MCF 10A (cell line): Measurements from ENCODE around the gene HTR3B. TPM values are rescaled to one million over a fixed set of nuclear protein-coding genes. Genes with fewer than 3 reads are reported as not detected.

Source experiments
- BruUV-seq: library from RNA; stranded (reverse); fragments of 400-500 nt; replicated peaks from 2 replicates; lab custom pipeline; 2021; lab: Mats Ljungman, UMichigan
- CTCF ChIA-PET: fragments of 300-600 bp; sonication (Branson Sonifier 250); formaldehyde crosslinking; extraction: SDS; loops from one replicate; lab custom pipeline; 2021; ENCODE audit warnings: antibody characterized with exemption, inconsistent platforms; lab: Yijun Ruan, JAX
- POLR2A ChIA-PET: fragments of 300-600, 350-650 bp; sonication (Branson Sonifier 250); formaldehyde crosslinking; extraction: SDS; loops from one replicate; lab custom pipeline; 2020; ENCODE audit warnings: antibody characterized with exemption, inconsistent platforms; lab: Yijun Ruan, JAX
- DNase-seq: peaks from one replicate; pipeline ENCODE4 v3.0.0-alpha.2; 2018; ENCODE audit not compliant: unreplicated experiment
- H3K27ac Mint-ChIP-seq: one replicate; pipeline ENCODE4 v1.8.0; 2022; ENCODE audit warnings: mild to moderate bottlenecking, low read depth, mixed read lengths; ENCODE audit not compliant: unreplicated experiment
- H3K27me3 Mint-ChIP-seq: one replicate; pipeline ENCODE4 v1.8.0; 2022; ENCODE audit warnings: mixed read lengths; ENCODE audit not compliant: insufficient read depth, unreplicated experiment
- H3K36me3 Mint-ChIP-seq: one replicate; pipeline ENCODE4 v1.8.0; 2022; ENCODE audit warnings: mild to moderate bottlenecking, moderate library complexity, mixed read lengths; ENCODE audit not compliant: insufficient read depth, unreplicated experiment
- H3K4me1 Mint-ChIP-seq: one replicate; pipeline ENCODE4 v1.8.0; 2022; ENCODE audit warnings: mixed read lengths; ENCODE audit not compliant: insufficient read depth, unreplicated experiment
- H3K4me3 Mint-ChIP-seq: one replicate; pipeline ENCODE4 v1.8.0; 2022; ENCODE audit warnings: mild to moderate bottlenecking, moderate library complexity, mixed read lengths; ENCODE audit not compliant: unreplicated experiment
- H3K9me3 Mint-ChIP-seq: one replicate; pipeline ENCODE4 v1.8.0; 2022; ENCODE audit warnings: mixed read lengths; ENCODE audit not compliant: unreplicated experiment
- CTCF ChIP-seq: fragments of 200-600 bp; IDR thresholded peaks from one replicate; pipeline ENCODE4 v1.8.0; 2022; ENCODE audit warnings: antibody characterized with exemption, mild to moderate bottlenecking; ENCODE audit not compliant: unreplicated experiment
- intact Hi-C: fragments of 100-400 bp; cut with micrococcal nuclease; formaldehyde crosslinking; loops from 2 replicates; pipeline ENCODE4 v1.14.1; 2022
- total RNA-seq: library from RNA; stranded (reverse); gene quantifications from 2 replicates; pipeline ENCODE4 v1.2.3, GENCODE V29; 2022

Gene HTR3B
- total RNA-seq, 1 experiment from 2014 or later: not detected

- Mint-ChIP-seq H3K27me3 (peaks cover 67% of the 10 kb centered on the region), H3K9me3 (no peaks in the 10 kb centered on the region), H3K36me3 (no peaks in the 10 kb centered on the region), H3K27ac (no peak overlapping the region), H3K4me1 (no peaks in the 10 kb centered on the region), H3K4me3 (no peak overlapping the region)
- ChIA-PET CTCF (no interaction called here), POLR2A (no interaction called here)
- intact Hi-C loops: no loop called here
- DNase-seq: no peak
- no TSS peak for BruUV-seq
- no peak for TF ChIP-seq CTCF
Measured at GRCh38 chr11:113947994-113948393, 43.4 kb downstream of the HTR3B start.

GRCh38 chr11:113949891-113950290 is 45.3 kb downstream of the HTR3B start:
- no peaks in the 10 kb centered on the region for H3K4me1 Mint-ChIP-seq
- no peak for TF ChIP-seq CTCF
- no TSS peak for BruUV-seq
- no peaks in the 10 kb centered on the region for H3K36me3 Mint-ChIP-seq
- ChIA-PET POLR2A (no interaction called here), CTCF (no interaction called here)
- peaks cover 86% of the 10 kb centered on the region for H3K27me3 Mint-ChIP-seq
- intact Hi-C loops: no loop called here
- H3K27ac Mint-ChIP-seq: no peak overlapping the region
- no peaks in the 10 kb centered on the region for H3K9me3 Mint-ChIP-seq
- H3K4me3 Mint-ChIP-seq: no peak overlapping the region
- no peak for DNase-seq

GRCh38 chr11:113951537-113951936 is 46.9 kb downstream of the HTR3B start:
- no peak overlapping the region for H3K4me3 Mint-ChIP-seq
- CTCF ChIA-PET: no interaction called here
- H3K27me3 Mint-ChIP-seq: peaks cover 83% of the 10 kb centered on the region

GRCh38 chr11:113952070-113952469 is 47.5 kb downstream of the HTR3B start:
- BruUV-seq: no TSS peak
- no peak for TF ChIP-seq CTCF
- POLR2A ChIA-PET: no interaction called here
- intact Hi-C loops: no loop called here
- no peak overlapping the region for H3K27ac Mint-ChIP-seq
- no peaks in the 10 kb centered on the region for H3K9me3 Mint-ChIP-seq
- DNase-seq: no peak
- no peak overlapping the region for H3K4me3 Mint-ChIP-seq
- H3K4me1 Mint-ChIP-seq: no peaks in the 10 kb centered on the region
- CTCF ChIA-PET: no interaction called here
- no peaks in the 10 kb centered on the region for H3K36me3 Mint-ChIP-seq
- H3K27me3 Mint-ChIP-seq: peaks cover 82% of the 10 kb centered on the region

More at GRCh38 chr11:113951537-113951936, 46.9 kb downstream of the HTR3B start:
- BruUV-seq: no TSS peak
- H3K9me3 Mint-ChIP-seq: no peaks in the 10 kb centered on the region
- H3K36me3 Mint-ChIP-seq: no peaks in the 10 kb centered on the region
- H3K27ac Mint-ChIP-seq: no peak overlapping the region
- no peaks in the 10 kb centered on the region for H3K4me1 Mint-ChIP-seq
- POLR2A ChIA-PET: no interaction called here
- TF ChIP-seq CTCF: no peak
- intact Hi-C loops: no loop called here
- DNase-seq: no peak
